AG08395 (cell line): ENCODE results near the gene SELENON.

Source experiments
- DNase-seq: peaks from one replicate; pipeline ENCODE4 v3.0.0; 2012; ENCODE audit warnings: mixed read lengths, low spot score

The SELENON gene

DNA sequence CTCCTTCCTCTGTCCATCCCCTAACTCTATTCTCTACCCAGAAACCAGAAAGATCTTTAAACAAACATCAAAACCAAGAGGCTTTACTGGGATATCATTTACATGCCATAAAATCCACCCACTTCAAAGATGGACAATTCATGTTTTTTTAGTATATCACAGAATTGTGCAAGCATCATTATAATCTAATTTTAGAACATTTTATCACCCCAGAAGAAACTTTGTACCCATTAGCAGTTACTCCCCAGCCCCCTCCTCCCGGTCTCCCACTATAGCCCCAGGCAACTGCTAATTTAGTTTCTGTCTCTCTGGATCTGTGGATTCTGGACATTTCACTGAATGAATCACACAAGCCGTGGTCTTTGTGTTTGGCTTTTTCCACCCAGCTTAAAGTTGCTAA, 4.8 kb upstream of the SELENON start:
- DNase-seq, result no peak

DNA sequence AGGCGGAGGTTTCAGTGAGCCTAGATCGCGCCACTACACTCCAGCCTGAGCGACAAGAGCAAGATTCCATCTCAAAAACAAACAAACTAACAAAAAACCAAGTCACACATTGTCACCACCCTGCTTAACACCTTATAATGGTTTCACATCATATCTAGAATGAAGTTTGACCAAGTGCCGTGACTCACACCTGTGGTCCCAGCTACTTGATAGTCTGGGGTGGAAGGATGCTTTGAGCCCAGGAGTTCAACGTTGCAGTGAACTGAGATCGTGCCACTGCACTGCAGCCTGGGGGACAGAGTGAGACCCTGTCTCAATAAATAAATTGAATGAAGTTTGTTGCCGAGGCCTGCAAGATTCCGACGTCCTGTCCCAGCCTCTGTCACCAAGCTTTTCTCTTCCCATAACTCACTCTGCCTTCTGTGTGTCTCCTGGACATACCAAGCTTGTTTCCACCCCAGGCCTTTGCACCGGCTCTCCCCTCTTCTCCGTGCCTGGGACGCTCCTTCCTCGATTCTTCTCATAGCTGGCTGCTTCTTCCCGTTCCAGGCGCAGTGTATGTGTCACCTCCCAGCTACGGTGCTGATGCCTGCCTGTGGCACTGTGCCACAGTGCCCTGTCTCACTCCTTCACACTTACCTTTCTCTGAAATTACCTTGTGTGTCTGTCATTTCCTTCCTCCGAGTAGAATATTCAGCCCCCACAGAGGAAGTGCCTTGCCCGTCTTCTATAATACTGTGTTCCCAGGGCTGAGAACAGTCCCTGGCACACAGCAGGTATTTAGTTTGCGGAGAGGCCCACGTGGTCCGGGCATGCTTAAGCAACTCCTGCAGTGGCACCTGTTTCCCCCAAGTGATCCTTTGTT, 3.8 kb upstream of the SELENON start:
- DNase-seq, result no peak

DNA sequence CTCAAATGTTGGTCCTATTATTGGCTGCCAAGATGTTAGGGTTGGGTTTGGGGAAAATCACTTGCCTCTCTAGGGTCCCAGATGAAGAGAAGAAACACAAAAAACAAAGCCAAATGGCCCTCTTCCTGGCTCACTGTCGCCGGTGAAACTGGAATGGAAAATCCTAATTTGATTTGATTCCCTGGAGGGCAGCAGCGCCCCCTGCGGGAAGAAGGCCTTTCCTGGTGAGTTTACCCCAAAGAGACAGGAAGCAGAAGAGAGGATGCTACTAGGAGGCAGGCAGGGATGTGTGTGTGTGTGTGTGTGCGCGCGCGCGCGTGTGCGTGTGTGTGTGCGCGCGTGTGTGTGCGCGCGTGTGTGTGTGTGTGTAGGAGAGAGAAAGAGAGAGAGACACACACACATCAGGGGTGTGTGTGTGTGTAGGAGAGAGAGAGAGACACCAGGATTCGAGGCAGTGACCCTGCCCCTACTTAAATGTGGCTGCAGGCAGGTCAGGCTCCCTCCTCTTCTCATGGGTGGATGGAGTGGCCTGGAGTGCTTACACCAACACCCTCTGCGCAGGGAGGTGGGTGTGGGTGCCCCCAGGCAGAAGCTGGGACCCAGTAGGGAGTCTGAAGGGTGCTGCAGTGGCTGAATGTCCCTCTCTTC, 3.1 kb upstream of the SELENON start:
- DNase-seq, result peak; percentile 85

DNA sequence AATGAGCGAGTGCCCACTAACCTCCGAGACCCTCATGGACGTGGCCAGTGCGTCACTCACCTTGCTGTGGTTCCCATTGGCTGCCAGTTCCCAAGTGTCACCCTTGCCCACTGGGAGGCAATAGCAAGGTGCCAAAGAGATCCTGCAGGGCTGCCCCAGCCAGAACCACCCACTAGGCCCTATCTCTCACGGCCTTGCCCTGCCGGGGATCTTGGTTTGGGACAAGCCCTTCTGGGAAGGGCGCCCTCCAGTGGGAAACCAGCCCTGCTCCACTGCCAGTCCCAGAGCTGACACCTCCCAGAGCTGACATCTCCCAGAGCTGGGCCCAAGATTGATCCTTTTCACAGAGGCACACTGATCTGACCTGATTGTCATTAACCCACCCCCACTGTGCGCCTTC, 2.1 kb upstream of the SELENON start:
- peak; percentile 60 for DNase-seq

DNA sequence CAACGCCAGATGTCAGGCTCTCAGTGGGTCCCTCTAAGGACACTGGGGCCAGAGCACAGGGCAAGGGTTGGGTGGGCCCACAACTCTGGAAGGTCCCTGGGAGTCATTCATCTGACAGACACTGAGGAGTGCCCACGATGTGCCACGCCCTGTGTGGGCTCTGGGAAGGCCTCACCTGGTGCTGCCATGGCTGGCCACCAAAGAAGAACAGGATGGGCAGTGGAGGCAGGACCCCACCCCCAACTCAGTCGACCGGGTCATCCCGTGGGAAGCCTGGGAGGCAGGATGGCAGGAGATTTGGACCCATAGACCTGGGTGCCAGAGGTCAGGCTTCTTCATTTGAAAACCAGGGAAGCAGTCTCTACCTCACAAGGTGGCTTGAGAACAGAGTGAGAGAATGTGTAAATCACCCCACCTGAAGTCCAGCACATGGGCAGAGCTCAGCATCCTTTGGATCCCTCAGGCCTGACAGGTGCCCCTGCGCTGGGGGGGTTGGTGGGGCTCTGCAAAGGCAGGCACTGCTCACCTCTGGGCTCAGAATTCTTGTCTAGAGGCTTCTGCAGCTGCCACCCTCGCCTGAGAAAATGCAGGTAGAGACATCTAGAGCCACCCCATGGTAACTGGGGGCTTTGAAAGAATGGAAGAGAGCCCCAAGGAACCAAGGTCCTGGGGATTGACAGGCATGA, 1.2 kb upstream of the SELENON start:
- DNase-seq, result no peak

DNA sequence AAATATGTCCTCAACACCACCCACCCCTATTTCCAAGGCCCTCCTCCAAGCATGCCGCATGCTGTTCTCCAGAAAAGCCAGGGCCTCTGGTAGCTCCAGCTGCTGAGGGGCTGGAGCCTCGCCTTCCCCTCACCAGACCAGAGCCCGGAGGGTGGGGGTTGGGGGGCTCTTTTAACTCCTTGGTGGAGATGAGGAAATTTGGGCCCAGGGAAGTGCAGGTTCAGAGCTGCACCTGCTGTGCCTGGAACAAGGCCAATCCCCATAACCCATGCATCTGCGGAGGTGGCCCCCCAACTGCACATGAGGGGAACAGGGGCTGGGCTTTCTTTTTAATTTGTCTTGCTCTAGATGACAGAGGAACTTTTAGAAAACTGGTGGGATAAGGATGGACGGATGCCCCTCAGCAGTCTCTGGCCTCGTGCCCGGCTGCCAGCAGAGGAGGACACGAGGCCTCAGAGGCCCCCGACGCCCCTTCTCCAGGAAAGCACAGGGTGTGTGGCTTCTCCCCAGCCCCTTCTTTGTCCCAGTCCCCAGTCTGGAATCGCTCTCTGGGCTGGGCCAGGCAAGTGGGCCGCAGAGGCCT, 550 bp upstream of the SELENON start:
- DNase-seq, result no peak

DNA sequence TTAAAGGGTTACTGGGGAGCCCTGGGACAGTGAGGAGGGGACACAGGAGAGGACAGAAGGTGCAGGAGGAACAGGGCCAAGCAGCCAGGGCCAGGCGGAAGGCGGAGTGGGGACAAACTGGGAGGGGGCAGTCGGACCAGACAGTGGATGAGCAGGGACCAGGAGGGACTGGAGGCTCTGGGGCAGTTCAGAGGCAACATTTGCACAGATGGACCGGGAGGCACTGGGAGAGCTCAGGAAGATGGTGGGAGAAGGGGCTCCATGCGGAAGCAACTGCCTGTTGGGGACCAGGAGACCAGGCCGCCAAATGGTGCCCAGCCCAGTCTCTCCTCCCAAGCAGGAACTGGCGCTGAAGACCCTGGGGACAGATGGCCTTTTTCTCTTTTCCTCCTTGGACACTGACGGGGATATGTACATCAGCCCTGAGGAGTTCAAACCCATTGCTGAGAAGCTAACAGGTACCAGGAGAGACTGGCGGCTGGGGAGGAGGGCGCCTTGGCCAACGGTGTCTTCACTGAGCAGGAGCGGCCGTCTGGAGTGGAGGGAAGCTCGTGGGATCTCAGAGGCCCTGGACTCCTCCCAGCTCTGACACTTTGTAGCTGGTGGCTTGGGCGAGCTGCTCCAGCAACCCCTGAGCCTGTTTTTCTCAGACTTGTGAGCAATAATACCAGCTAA, 847 bp downstream of the SELENON start:
- no peak for DNase-seq

DNA sequence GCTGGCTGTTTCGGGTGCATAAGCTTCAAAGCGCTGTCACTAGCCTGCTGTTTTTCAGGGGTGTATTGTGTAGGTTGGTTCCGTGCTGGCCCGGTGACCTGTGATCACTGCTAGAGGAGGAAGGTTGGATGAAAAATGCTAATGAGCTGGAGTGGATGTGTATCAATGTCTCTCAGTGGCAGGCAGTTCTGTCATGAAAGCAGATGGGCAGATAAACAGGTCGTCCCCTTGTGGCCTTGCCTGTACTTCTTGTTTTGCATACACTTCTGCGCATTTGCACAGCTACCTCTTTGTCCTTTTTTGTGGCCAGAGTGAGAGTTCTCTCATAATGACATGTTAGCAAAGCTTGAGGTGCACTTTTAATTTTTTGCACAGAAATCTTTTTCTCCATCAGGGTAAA, 2.9 kb downstream of the SELENON start:
- DNase-seq, result no peak

DNA sequence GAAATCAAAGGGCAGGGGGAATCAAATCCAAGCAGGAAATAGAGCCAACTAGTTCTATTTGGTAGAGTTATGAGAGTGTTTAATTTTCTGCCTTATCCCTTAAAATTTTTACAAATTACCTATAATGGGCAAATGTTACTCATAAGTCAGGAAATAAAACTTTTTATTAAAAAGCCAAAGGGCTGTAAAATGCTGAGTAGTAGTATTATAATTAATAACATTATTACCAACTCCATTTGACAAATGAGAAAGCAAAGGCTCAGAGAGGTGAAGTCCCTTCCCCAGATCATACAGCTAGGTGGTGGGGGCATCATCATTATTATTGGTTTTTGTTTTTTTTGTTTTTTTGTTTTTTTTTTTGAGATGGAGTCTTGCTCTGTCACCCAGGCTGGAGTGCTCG, 3.4 kb downstream of the SELENON start:
- no peak for DNase-seq

DNA sequence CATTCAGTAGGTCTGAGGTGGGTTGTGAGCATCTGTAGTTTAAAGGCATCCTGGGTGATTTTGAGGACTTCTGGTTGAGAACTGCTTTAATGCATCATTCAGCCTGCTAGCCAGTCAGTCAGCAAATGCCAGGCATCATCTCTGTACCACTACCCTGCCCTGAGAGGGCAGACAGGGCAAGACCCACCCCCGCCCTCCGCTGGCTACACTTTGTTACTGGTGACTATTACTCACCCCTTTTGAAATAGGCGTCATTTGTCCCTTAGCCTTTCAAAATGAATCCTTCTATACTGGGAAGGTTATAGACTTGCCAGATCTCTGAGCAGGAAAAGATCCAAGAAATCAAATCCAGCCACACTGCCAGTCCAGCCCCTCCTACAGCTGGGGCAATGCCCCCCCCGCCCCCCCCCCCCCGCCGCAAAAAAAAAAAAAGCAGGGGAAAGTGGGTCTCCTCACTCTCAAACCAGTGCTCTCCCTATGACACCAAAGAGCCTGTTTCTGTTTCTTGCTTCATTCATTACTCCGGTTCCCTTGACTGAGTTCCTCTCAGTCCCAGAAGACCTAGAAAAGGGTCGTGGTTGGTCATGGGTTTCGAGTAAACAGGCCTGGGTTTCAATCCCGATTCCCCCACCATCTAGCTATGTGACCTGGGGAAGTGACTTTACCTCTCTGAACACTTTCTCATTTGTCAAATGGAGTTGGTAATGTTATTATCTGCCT, 4.4 kb downstream of the SELENON start:
- DNase-seq, result no peak

DNA sequence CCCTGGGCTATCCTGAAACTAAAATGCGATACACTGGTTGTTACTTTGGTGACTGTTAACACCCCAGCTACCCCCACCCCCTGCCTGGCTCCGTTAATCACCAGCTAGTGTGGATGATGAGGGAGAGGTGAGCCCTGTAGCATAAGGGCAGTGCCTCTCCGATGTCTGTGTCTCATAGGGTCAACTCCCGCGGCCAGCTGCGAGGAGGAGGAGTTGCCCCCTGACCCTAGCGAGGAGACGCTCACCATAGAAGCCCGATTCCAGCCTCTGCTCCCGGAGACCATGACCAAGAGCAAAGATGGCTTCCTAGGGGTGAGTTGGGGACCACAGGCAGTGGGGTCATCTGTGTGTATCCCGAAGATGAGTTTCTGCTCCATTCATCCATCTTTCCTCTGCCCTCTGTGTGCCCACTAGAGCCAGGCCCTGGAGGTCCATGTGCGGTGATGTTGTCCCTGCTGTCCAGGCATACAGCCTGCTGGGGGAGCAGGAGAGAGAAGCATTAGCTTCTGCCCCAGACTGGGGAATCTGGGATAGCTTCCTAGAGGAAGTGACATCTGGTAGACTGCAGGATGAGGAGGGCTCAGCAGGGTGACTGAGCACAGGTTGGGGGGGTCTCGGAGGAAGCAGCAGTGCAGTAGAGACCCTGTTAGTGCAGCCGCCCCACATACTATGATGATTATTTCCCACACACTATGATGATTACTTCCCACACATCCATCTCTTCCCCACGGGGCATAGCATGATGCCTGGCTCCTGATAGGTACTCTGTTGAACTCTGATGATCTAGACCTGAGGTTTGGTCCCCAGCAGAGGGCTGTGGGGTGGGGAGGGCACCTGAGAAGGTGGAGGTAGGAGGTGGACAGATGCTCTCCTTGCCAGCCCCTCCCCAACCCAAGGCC, 5.2 kb downstream of the SELENON start:
- no peak for DNase-seq

DNA sequence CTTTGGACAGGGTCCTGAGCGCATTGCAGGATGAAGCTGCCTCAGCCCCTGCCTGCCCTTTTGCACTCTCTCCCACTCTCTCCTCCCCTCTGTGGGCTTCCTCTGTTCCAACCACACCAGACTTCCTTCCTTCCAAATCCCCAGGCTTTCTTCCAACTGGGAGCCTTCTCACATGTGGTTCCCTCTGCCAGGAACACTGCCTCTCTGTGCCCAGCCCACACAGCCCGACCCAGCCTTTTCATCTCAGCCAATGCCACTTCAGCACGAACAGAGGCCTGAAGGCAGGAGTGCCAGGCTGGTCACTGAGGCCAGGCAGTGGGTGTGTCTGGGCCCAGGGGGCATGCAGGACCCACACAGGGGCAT, 5.9 kb downstream of the SELENON start:
- peak; percentile 62 for DNase-seq

DNA sequence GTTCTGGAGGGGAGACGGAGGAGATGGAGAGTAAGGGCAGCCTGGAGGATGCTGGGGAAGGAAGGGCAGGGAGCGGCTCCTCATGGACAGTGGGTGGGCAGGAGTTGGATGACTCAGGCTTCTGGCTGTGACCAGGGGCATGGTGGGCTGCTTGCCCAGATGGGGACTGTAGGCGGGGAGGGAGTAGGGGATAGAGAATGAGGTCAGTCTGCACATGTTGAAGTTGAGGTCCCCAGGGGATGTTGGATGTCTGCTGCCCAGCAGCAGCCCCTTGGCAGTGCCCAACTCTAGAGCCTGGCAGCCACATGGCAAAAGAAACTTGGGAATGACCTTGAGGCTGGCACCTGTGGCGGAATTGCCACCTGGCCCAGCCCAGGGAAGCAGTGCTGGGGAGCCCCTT, 6.4 kb downstream of the SELENON start:
- peak; percentile 41 for DNase-seq

DNA sequence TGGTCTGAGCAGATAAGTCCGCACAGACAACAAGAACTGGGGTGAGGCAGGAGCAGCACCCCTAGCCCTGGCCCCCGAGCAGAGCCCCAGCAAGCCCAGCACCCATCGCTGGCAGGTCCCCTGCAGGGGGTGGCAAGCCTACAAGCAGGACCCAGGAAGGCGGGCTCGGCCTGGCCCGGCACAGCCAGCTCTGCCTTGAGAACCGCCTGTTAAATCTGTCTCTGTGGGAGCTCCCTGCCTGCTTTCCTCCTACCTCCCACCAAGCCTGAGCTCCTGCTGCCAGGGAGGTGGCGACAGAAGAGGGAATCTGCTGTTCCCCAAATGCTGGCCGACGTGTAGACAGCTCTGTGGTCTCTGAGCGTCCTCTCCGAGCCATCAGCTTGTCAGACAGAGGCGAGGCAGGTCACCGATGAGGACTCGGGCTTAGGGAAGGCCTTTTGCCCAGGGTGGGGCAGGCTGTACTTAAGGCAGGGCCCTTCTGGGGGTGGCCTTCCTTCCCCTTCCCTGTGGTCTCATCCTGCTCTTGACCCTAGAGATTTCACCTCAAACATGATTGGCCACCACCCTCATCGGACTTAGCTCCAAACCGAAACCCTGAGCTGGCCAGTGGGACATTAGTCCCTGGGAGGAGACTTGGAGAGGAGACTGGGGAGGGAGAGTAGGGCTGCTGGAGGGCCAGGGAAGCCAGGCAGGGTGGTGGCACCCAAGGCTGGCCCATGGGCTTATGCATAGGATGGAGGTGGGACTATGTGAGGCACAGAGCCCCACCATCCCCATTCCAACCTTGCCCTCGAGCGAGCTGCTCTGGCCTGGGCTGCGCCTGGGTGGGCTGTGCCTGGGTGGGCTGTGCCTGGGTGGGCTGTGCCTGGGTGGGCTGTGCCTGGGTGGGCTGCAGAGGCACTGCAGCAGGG, 7.7 kb downstream of the SELENON start:
- DNase-seq, result no peak

DNA sequence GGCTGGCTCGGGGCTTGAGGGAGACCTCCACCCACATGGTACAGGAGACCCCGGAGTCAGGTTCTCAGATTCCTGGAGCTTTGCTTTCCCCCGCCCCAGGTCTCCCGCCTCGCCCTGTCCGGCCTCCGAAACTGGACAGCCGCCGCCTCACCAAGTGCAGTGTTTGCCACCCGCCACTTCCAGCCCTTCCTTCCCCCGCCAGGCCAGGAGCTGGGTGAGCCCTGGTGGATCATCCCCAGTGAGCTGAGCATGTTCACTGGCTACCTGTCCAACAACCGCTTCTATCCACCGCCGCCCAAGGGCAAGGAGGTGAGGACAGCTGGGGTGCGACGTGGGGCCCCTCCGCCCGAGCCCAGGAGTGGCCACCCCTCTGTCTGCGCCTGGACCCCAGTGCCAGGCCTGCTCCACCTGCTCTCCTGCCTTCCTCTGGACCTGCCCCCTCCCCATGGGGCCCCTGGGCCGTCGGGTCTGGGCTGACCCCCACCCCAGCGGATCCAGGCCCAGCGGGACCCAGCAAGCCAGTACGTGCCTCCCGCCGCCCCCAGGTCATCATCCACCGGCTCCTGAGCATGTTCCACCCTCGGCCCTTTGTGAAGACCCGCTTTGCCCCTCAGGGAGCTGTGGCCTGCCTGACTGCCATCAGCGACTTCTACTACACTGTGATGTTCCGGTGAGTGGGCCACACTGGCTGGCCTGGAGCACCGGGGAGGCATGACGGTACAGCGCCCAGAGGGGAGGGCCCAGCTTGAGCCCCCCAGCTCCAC, 8.7 kb downstream of the SELENON start:
- no peak for DNase-seq

DNA sequence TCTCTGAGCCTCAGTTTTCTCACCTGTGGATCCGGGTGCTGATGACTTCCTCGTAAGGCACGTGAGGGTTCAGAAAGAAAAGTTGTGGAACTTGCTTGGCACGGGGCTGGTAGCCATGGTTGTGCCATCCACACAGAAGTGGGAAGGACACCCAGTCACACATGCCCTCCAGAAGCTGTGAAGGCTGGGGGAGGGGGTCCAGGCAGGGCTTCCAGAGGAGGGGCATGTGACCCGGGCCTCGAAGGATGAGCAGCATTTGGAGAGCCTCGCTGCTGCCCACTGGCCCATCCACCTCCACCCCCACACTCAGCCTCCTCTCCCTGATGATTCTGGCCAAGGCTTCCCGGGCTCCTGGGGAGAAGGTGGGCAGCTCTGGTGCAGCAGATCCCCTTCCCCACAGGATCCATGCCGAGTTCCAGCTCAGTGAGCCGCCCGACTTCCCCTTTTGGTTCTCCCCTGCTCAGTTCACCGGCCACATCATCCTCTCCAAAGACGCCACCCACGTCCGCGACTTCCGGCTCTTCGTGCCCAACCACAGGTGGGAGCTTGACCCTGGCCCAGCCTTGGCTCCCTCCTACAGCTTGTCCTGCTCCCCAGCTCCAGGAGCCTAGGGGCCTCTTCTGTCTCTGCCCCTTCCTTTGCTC, 9.4 kb downstream of the SELENON start:
- no peak for DNase-seq

DNA sequence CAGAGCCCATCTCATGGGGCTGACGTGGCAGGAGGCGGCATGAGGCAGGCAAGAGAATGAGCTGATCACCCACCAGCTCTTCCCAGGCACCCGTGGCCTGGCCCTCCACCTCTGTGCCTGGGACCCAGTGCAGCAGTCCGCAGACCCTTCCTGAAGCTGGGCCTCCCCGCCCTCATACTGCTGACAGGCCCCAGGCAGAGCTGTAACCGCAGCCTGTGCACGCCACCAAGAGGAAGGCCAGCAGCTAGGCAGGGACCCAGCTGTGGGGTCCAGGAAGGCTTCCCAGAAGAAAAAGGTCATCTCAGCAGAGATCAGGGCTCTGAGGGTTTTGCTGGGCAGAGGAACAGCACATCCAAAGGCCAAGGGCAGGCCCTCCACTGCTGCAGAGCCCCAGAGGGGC, 9.9 kb downstream of the SELENON start:
- DNase-seq, result no peak
